ENCODE results near the gene ERN1.
"Not testable (repeated sequence)": the region's sequence is repeated elsewhere in the genome, so short reads cannot be mapped to it uniquely, and the experiment has no call there.

Gene ERN1

GRCh38 chr17:64007838-64008282, 122.1 kb downstream of the ERN1 start:
- DNase-seq (ENCODE audit: low read depth in 1 of 2, low spot score in 1 of 2), result no peak
- no peaks in the 10 kb centered on the region for H3K27me3 ChIP-seq (ENCODE audit: insufficient read depth, poor library complexity, severe bottlenecking)
- no peak overlapping the region for H3K4me3 ChIP-seq (replicated peaks; ENCODE audit: insufficient read depth, low read length)
- no peak overlapping the region for H3K27ac ChIP-seq (replicated peaks)
- TF ChIP-seq REST (IDR thresholded peaks at IDR 0.05; ENCODE audit: insufficient replicate concordance, low read depth), result no peak
- TF ChIP-seq GABPA (IDR thresholded peaks at IDR 0.05; ENCODE audit: low read depth), result no peak
- TF ChIP-seq SPI1 (IDR thresholded peaks at IDR 0.05; ENCODE audit: borderline replicate concordance, low read depth), result no peak
- no peak for TF ChIP-seq CTCF (IDR thresholded peaks at IDR 0.05; ENCODE audit: insufficient read depth, low read length)
- TF ChIP-seq POLR2AphosphoS5 (IDR thresholded peaks at IDR 0.05; ENCODE audit: low read depth), result no peak

GRCh38 chr17:64007089-64007837, 122.7 kb downstream of the ERN1 start:
- H3K27ac ChIP-seq (replicated peaks); DNase-seq (ENCODE audit: low read depth in 1 of 2, low spot score in 1 of 2); H3K4me3 ChIP-seq (replicated peaks; ENCODE audit: insufficient read depth, low read length); H3K27me3 ChIP-seq (ENCODE audit: insufficient read depth, poor library complexity, severe bottlenecking): not testable (repeated sequence)

GRCh38 chr17:64006361-64007088, 123.4 kb downstream of the ERN1 start:
- TF ChIP-seq GABPA (IDR thresholded peaks at IDR 0.05; ENCODE audit: low read depth), result no peak
- no peak for TF ChIP-seq REST (IDR thresholded peaks at IDR 0.05; ENCODE audit: insufficient replicate concordance, low read depth)
- no peak for TF ChIP-seq CTCF (IDR thresholded peaks at IDR 0.05; ENCODE audit: insufficient read depth, low read length)
- no peak for TF ChIP-seq SPI1 (IDR thresholded peaks at IDR 0.05; ENCODE audit: borderline replicate concordance, low read depth)
- no peak for TF ChIP-seq POLR2AphosphoS5 (IDR thresholded peaks at IDR 0.05; ENCODE audit: low read depth)
- H3K27ac ChIP-seq (replicated peaks), result no peak overlapping the region

GRCh38 chr17:64005734-64006167, 124.2 kb downstream of the ERN1 start:
- TF ChIP-seq GABPA (IDR thresholded peaks at IDR 0.05; ENCODE audit: low read depth) (no peak), REST (IDR thresholded peaks at IDR 0.05; ENCODE audit: insufficient replicate concordance, low read depth) (no peak), SPI1 (IDR thresholded peaks at IDR 0.05; ENCODE audit: borderline replicate concordance, low read depth) (no peak)
- Histone ChIP-seq H3K27ac (replicated peaks) (no peak overlapping the region), H3K27me3 (ENCODE audit: insufficient read depth, poor library complexity, severe bottlenecking) (no peaks in the 10 kb centered on the region), H3K4me3 (replicated peaks; ENCODE audit: insufficient read depth, low read length) (no peak overlapping the region)
- no peak for DNase-seq (ENCODE audit: low read depth in 1 of 2, low spot score in 1 of 2)

More at GRCh38 chr17:64006361-64007088, 123.4 kb downstream of the ERN1 start:
- no peaks in the 10 kb centered on the region for H3K27me3 ChIP-seq (ENCODE audit: insufficient read depth, poor library complexity, severe bottlenecking)
- H3K4me3 ChIP-seq (replicated peaks; ENCODE audit: insufficient read depth, low read length), result no peak overlapping the region
- no peak for DNase-seq (ENCODE audit: low read depth in 1 of 2, low spot score in 1 of 2)

Data from HL-60 (cell line).